ENCODE measurements around the gene IGLL5.

DNA sequence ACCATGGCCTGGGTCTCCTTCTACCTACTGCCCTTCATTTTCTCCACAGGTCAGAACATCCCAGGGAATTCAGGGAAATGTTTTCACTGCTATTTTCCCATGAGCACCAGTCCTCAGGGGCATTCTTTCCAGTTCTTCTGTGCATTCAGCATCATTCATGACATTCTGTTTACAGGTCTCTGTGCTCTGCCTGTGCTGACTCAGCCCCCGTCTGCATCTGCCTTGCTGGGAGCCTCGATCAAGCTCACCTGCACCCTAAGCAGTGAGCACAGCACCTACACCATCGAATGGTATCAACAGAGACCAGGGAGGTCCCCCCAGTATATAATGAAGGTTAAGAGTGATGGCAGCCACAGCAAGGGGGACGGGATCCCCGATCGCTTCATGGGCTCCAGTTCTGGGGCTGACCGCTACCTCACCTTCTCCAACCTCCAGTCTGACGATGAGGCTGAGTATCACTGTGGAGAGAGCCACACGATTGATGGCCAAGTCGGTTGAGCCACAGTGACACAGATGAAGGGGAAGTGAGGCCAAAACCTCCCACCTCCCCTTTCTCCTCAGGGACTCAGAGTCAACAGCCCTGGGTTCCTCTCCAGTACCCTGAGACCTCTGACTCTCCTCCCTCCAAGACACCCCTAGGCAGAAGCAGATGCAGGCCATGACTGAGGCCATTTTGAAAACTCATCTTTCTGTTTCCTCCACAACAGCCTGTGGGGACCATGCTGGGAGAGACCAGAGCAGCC is 15.9 kb upstream of the IGLL5 start:
- TF ChIP-seq, protein P1, sequence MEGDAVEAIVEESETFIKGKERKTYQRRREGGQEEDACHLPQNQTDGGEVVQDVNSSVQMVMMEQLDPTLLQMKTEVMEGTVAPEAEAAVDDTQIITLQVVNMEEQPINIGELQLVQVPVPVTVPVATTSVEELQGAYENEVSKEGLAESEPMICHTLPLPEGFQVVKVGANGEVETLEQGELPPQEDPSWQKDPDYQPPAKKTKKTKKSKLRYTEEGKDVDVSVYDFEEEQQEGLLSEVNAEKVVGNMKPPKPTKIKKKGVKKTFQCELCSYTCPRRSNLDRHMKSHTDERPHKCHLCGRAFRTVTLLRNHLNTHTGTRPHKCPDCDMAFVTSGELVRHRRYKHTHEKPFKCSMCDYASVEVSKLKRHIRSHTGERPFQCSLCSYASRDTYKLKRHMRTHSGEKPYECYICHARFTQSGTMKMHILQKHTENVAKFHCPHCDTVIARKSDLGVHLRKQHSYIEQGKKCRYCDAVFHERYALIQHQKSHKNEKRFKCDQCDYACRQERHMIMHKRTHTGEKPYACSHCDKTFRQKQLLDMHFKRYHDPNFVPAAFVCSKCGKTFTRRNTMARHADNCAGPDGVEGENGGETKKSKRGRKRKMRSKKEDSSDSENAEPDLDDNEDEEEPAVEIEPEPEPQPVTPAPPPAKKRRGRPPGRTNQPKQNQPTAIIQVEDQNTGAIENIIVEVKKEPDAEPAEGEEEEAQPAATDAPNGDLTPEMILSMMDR (optimal IDR thresholded peaks at IDR 0.05 in 1 of 3, IDR thresholded peaks at IDR 0.05 in 1 of 3, conservative IDR thresholded peaks at IDR 0.05 in 1 of 3; ENCODE audit: extremely low read depth in 1 of 3, insufficient read depth in 2 of 3, low read length in 3 of 3), result no peak
- no peak for TF ChIP-seq EZH2 (IDR thresholded peaks at IDR 0.05; ENCODE audit: low read length)
